IMR-90 (cell line): ENCODE results near the gene GP5. TPM values are rescaled to one million over a fixed set of nuclear protein-coding genes. Genes with fewer than 3 reads are reported as not detected.

ENCODE experiments used
- ATAC-seq: fragments of 200-7000 bp; cut with Tn5 transposase; 2 replicates; pipeline ENCODE4 v1.9.1; 2020; ENCODE audit warnings: low read depth, mild to moderate bottlenecking, moderate library complexity
- BruUV-seq: library from RNA; stranded (reverse); fragments of 400-500 nt; replicated peaks from 2 replicates; lab custom pipeline; 2021; lab: Mats Ljungman, UMichigan
- CTCF ChIA-PET: fragments of 300-600 bp; formaldehyde crosslinking; extraction: SDS; loops from one replicate; lab custom pipeline; 2021; ENCODE audit warnings: antibody characterized with exemption; lab: Yijun Ruan, JAX
- POLR2A ChIA-PET: fragments of 300-600 bp; sonication (Branson Sonifier 250); formaldehyde crosslinking; loops from one replicate; lab custom pipeline; 2022; ENCODE audit warnings: antibody characterized with exemption; ENCODE audit not compliant: unreplicated experiment; lab: Charles Lee
- DNase-seq: peaks from one replicate; pipeline ENCODE4 v3.0.0; 2013
- H2AFZ ChIP-seq: replicated peaks from 2 replicates; pipeline ENCODE3; 2013; ENCODE audit warnings: low read length, mild to moderate bottlenecking; ENCODE audit not compliant: poor library complexity
- H2AK5ac ChIP-seq: 2 replicates; pipeline ENCODE4 v1.6.1; 2013; ENCODE audit warnings: low read depth, low read length, inconsistent platforms
- H2AK9ac ChIP-seq: replicated peaks from 2 replicates; pipeline ENCODE3; 2013; ENCODE audit warnings: mild to moderate bottlenecking, low read depth, low read length, moderate library complexity; ENCODE audit not compliant: poor library complexity
- H2BK120ac ChIP-seq: 2 replicates; pipeline ENCODE4 v1.6.1; 2013; ENCODE audit warnings: low read depth, low read length, inconsistent platforms
- H2BK15ac ChIP-seq: 3 replicates; pipeline ENCODE4 v1.6.1; 2013; ENCODE audit warnings: low read depth, low read length, inconsistent platforms
- H2BK20ac ChIP-seq: 2 replicates; pipeline ENCODE4 v1.6.1; 2013; ENCODE audit warnings: low read depth, mild to moderate bottlenecking, inconsistent platforms, low read length, moderate library complexity
- H2BK5ac ChIP-seq: 2 replicates; pipeline ENCODE4 v1.6.1; 2013; ENCODE audit warnings: mild to moderate bottlenecking, low read depth, low read length, inconsistent platforms; ENCODE audit not compliant: poor library complexity, severe bottlenecking
- H3K14ac ChIP-seq: replicated peaks from 2 replicates; pipeline ENCODE4 v1.6.1; 2013; ENCODE audit warnings: low read depth, low read length, inconsistent platforms
- H3K18ac ChIP-seq: 2 replicates; pipeline ENCODE4 v1.6.1; 2013; ENCODE audit warnings: low read depth, low read length, control low read depth
- H3K23ac ChIP-seq: 2 replicates; pipeline ENCODE4 v1.6.1; 2013; ENCODE audit warnings: low read depth, low read length, inconsistent platforms
- H3K27ac ChIP-seq: 2 replicates; pipeline ENCODE4 v1.5.1; 2013; ENCODE audit warnings: mild to moderate bottlenecking, control low read depth, low read length; ENCODE audit not compliant: insufficient read depth
- H3K27me3 ChIP-seq: 2 replicates; pipeline ENCODE4 v1.6.1; 2013; ENCODE audit warnings: low read length; ENCODE audit not compliant: control insufficient read depth, insufficient read depth
- H3K36me3 ChIP-seq: 2 replicates; pipeline ENCODE4 v1.6.1; 2013; ENCODE audit warnings: low read length, mixed read lengths; ENCODE audit not compliant: control insufficient read depth, insufficient read depth
- H3K4ac ChIP-seq: 2 replicates; pipeline ENCODE4 v1.6.1; 2013; ENCODE audit warnings: low read depth, low read length, inconsistent platforms
- H3K4me1 ChIP-seq: 2 replicates; pipeline ENCODE4 v1.6.1; 2013; ENCODE audit warnings: low read length, mixed read lengths; ENCODE audit not compliant: control insufficient read depth, insufficient read depth
- H3K4me2 ChIP-seq: 2 replicates; pipeline ENCODE4 v1.6.1; 2013; ENCODE audit warnings: low read depth, mild to moderate bottlenecking, control low read depth, low read length, moderate library complexity
- H3K4me3 ChIP-seq: 2 replicates; pipeline ENCODE4 v1.5.1; 2013; ENCODE audit warnings: low read depth, mild to moderate bottlenecking, control low read depth, low read length, moderate library complexity; ENCODE audit not compliant: insufficient read depth
- H3K56ac ChIP-seq: 2 replicates; pipeline ENCODE4 v1.6.1; 2013; ENCODE audit warnings: low read length, inconsistent platforms; ENCODE audit not compliant: insufficient read depth; ENCODE audit errors: extremely low read depth
- H3K79me1 ChIP-seq, 2 experiments: 2 replicates each; pipeline ENCODE4 v1.6.1; 2013; ENCODE audit warnings: low read length in 2 of 2, inconsistent platforms in 1 of 2, low read depth in 1 of 2
- H3K9ac ChIP-seq: 2 replicates; pipeline ENCODE4 v1.6.1; 2013; ENCODE audit warnings: low read depth, low read length, control low read depth
- H3K9me1 ChIP-seq: 2 replicates; pipeline ENCODE4 v1.6.1; 2013; ENCODE audit warnings: low read length, inconsistent platforms; ENCODE audit not compliant: insufficient read depth
- H3K9me3 ChIP-seq: 2 replicates; pipeline ENCODE4 v1.6.1; 2013; ENCODE audit warnings: low read length; ENCODE audit not compliant: control insufficient read depth, insufficient read depth
- H4K20me1 ChIP-seq: 2 replicates; pipeline ENCODE4 v1.6.1; 2013; ENCODE audit warnings: low read length, inconsistent platforms; ENCODE audit not compliant: insufficient read depth
- H4K5ac ChIP-seq: 2 replicates; pipeline ENCODE4 v1.6.1; 2013; ENCODE audit warnings: mild to moderate bottlenecking, low read depth, low read length, control low read depth
- H4K8ac ChIP-seq, 2 experiments: 2 replicates each; pipeline ENCODE4 v1.6.1; 2013; ENCODE audit warnings: low read depth in 2 of 2, low read length in 2 of 2, control low read depth in 1 of 2, inconsistent platforms in 1 of 2
- H4K91ac ChIP-seq: 2 replicates; pipeline ENCODE4 v1.6.1; 2013; ENCODE audit warnings: low read depth, low read length, inconsistent platforms; ENCODE audit not compliant: insufficient read depth
- MAFK ChIP-seq: IDR thresholded peaks from 2 replicates; pipeline ENCODE4 v1.6.1; 2012; ENCODE audit warnings: low read depth, low read length, improper control_type of control experiment
- MXI1 ChIP-seq: IDR thresholded peaks from 2 replicates; pipeline ENCODE4 v1.6.1; 2012; ENCODE audit warnings: low read depth, mild to moderate bottlenecking, low read length, moderate library complexity, borderline replicate concordance
- POLR2A ChIP-seq: IDR thresholded peaks from 2 replicates; pipeline ENCODE4 v1.6.1; 2012; ENCODE audit warnings: mild to moderate bottlenecking, low read depth, low read length
- RCOR1 ChIP-seq: IDR thresholded peaks from 2 replicates; pipeline ENCODE4 v1.6.1; 2012; ENCODE audit warnings: mild to moderate bottlenecking, low read length, improper control_type of control experiment; ENCODE audit not compliant: insufficient replicate concordance
- RFX5 ChIP-seq: IDR thresholded peaks from 2 replicates; pipeline ENCODE4 v1.8.0; 2012; ENCODE audit warnings: low read depth, mild to moderate bottlenecking, low read length, moderate library complexity
- SMC3 ChIP-seq: fragments of 150-350 bp; IDR thresholded peaks from 2 replicates; pipeline ENCODE4 v1.6.1; 2016; ENCODE audit warnings: low read depth, mild to moderate bottlenecking, antibody characterized with exemption, low read length, moderate library complexity
- USF2 ChIP-seq: fragments of 150-350 bp; IDR thresholded peaks from 2 replicates; pipeline ENCODE4 v1.6.1; 2017; ENCODE audit warnings: mild to moderate bottlenecking, antibody characterized with exemption, low read length, low read depth
- WGBS, 2 experiments: methylation state at CpG; one replicate each; pipeline versions ENCODE4 v1.1.5 to v1.1.7; 2013; ENCODE audit warnings: missing lambda C conversion rate in 2 of 2; ENCODE audit not compliant: insufficient read length in 1 of 2; ENCODE audit errors: extremely low coverage in 2 of 2; 5-methylcytosine and 5-hydroxymethylcytosine counted together
- dilution Hi-C: fragments of 300-500 bp; cut with HindIII; formaldehyde crosslinking; loops from one replicate; pipeline ENCODE4 v1.14.3; 2018; ENCODE audit warnings: low sequenced_read_pairs; ENCODE audit not compliant: unreplicated experiment
- in situ Hi-C: fragments of 300-500 bp; cut with MboI; formaldehyde crosslinking; loops from 3 replicates; pipeline ENCODE4 v1.14.3; 2019; ENCODE audit warnings: low sequenced_read_pairs, inconsistent platforms, mixed read lengths
- intact Hi-C: fragments of 100-400 bp; cut with micrococcal nuclease; formaldehyde crosslinking; loops from 2 replicates; pipeline ENCODE4 v1.10.0; 2022
- polyA plus RNA-seq, 3 experiments: library from polyadenylated mRNA; depleted of rRNA; stranded (reverse); fragments of >200 nt; gene quantifications; 2 replicates each; pipeline ENCODE4 v1.2.3, GENCODE V29; 2012; ENCODE audit warnings: low replicate concordance in 1 of 3
- total RNA-seq: library from RNA; depleted of rRNA; stranded (reverse); fragments of >200 nt; gene quantifications from 2 replicates; pipeline ENCODE4 v1.2.3, GENCODE V29; 2012

The GP5 gene
- total and polyA plus RNA-seq, 2 of the 4 experiments (the other 2 are of a cell fraction): under 0.01 to 0.12 TPM

GRCh38 chr3:194369522-194370279 is 29.4 kb downstream of the GP5 start, which contains the start of gene LRRC15 (continued):
- TF ChIP-seq MXI1 (no peak), RFX5 (no peak)

- 80% methylated on average over 3 of the region's 6 CpGs; no CpG with 5 or more reads in 1 of the 2 experiments for WGBS, 2 experiments
- ATAC-seq (no peak), DNase-seq (no peak)
- no TSS peak for BruUV-seq
- Histone ChIP-seq H3K27ac (no peak overlapping the region), H3K56ac (no peak overlapping the region; the same call in 1 of the 2 replicates), H3K4me2 (no peak overlapping the region), H4K91ac (peak overlapping the region; percentile 51; the same call in 1 of the 2 replicates), H4K8ac (peak overlapping the region in 1 of 2 experiments; percentile 59; a peak in 1 of 4 replicates), H3K4me1 (peaks cover 28% of the 10 kb centered on the region), H3K23ac (0 out of 2 replicates have a peak overlapping the region, but pooled peaks have one; percentile 75), H4K20me1 (no peaks in the 10 kb centered on the region), H3K9me1 (peaks cover 11% of the 10 kb centered on the region), H3K36me3 (no peaks in the 10 kb centered on the region), H4K5ac (no peak overlapping the region), H2AK9ac (peak overlapping the region; percentile 25), H2BK5ac (no peak overlapping the region), H3K9ac (no peak overlapping the region), H2AK5ac (peak overlapping the region; percentile 52; the same call in 1 of the 2 replicates), H3K14ac (peak overlapping the region; percentile 71; the same call in 1 of the 2 replicates), H3K27me3 (0 out of 2 replicates have a peak, but pooled peaks cover 3% of the 10 kb centered on the region), H2BK20ac (peak overlapping the region; percentile 40), H2AFZ (peak overlapping the region; percentile 75), H3K4me3 (no peak overlapping the region), H3K9me3 (no peaks in the 10 kb centered on the region), H3K4ac (peak overlapping the region; percentile 83), H2BK120ac (peak overlapping the region; percentile 66), H2BK15ac (peak overlapping the region; percentile 85; the same call in 1 of the 3 replicates), H3K18ac (no peak overlapping the region), H3K79me1 (peaks cover 0 to 3% of the 10 kb centered on the region in 2 experiments; a peak in 1 of 4 replicates)
- dilution Hi-C loops (no loop called here), in situ Hi-C loops (no loop called here), intact Hi-C loops (no loop called here)
- TF ChIP-seq SMC3 (no peak), POLR2A (no peak; the same call in 1 of the 2 replicates), MAFK (no peak), RFX5 (no peak), USF2 (no peak), MXI1 (no peak), RCOR1 (no peak)
- ChIA-PET CTCF (interaction anchor here (0.6 to 1.9 kb wide), 3 partner anchors 25 to 306 kb away, joined by 3 to 4 read pairs (median 3); no protein-coding TSS in a partner anchor), POLR2A (no interaction called here)
These were observed 30.1 kb downstream of the GP5 start for GRCh38 chr3:194368918-194369317.
